ENCODE measurements around the gene PSORS1C1.
A peak's percentile ranks its signal among the peaks of the same experiment; 100 is the strongest.

Gene PSORS1C1

DNA sequence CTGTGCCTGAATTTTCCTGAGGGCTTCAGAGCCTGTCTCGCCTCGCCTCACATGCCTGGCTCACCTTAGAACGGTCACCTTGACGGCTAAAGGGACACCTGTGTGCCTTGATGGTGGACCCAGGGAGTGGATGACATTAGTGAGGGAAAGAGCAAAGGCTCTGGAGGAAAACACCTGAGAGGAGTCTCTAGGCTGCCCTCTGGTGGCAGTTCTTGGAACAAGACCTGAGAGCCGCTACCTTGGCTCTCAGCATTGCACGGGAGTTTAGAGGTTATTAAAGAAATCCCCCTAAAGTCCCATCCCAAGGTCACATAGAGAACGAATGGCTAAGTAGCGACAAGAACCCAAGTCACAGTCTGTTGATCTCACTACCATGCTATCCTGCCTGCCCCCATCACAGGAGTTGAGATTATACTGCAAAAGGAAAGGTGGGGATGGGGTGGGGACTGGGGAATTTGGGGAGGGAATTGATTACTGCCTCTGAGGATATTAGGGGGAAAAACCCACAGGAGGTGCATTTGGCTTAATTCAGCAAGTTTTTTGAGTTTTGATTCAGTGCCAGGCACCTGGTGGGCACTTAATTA lies 13.6 kb downstream of the PSORS1C1 start:
- peak; percentile 62 for DNase-seq

GRCh38 chr6:31129130-31129529 lies 14.5 kb downstream of the PSORS1C1 start:
- DNase-seq: no peak

GRCh38 chr6:31130751-31131150 lies 16.2 kb downstream of the PSORS1C1 start:
- DNase-seq: no peak

- DNase-seq: no peak
These were observed 17.0 kb downstream of the PSORS1C1 start for GRCh38 chr6:31131595-31131994.

DNA sequence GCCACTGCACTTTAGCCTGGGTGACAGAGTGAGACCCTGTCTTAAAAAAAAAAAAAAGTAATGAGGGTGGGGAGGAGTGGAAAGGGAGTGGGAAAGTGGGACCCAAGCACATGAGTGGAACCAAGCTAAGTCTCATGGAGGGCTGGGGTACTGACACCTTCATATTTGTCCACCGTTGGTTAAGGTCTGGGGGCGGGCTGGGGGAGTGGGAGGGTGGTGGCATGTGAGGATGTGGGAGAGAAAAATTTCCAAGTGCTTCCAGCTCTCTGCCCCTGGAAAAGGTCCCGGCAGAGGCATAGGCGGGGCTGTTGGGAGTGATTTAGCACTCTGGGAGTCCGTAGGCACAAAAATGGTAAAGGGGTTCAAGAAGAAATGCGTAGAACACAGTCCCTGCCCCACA lies 18.2 kb downstream of the PSORS1C1 start:
- DNase-seq: no peak

- DNase-seq: no peak
These were observed 21.1 kb downstream of the PSORS1C1 start for GRCh38 chr6:31135710-31136109.

GRCh38 chr6:31138982-31139381 lies 24.4 kb downstream of the PSORS1C1 start, which contains the start of gene PSORS1C2:
Gene PSORS1C2 (minus strand): TSS chr6:31139066. CDS start chr6:31139026, 40 bp downstream.
- no peak for DNase-seq

DNA sequence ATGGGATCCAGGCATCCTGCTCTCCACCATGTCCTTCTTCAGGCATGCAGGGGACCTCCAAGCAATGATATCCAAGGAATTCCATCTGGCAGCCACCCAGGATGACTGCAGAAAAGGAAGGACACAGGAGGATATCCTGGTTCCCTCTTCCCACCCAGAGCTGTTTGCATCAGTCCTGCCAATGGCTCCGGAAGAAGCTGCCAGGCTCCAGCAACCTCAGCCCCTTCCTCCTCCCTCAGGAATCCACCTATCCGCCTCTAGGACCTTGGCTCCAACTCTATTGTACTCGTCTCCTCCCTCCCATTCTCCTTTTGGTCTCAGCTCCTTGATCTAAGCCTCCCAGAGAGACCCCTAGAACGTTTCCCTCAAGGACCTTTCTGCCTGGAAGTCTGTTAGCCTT lies 25.0 kb downstream of the PSORS1C1 start:
- DNase-seq: no peak

DNA sequence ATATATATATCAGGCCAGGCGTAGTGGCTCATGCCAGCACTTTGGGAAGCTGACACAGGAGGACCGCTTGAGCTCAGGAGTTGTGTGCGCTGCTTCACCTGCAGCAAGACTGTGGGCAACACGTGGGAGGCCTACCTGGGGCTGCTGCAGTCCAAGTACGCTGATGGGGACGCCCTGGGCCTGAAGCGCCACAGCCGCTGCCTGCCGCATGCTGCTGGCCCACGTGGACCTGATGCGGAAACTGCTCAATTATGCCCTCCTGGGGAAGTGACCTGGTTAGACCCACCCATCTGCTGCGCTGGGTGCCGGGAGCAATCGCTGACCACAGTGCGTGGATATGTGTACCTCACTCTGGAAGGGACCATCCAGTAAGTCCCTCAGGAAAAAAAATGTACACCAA lies 26.0 kb downstream of the PSORS1C1 start:
- DNase-seq: no peak

GRCh38 chr6:31142361-31142761 lies 27.8 kb downstream of the PSORS1C1 start:
- no peak for DNase-seq

DNA sequence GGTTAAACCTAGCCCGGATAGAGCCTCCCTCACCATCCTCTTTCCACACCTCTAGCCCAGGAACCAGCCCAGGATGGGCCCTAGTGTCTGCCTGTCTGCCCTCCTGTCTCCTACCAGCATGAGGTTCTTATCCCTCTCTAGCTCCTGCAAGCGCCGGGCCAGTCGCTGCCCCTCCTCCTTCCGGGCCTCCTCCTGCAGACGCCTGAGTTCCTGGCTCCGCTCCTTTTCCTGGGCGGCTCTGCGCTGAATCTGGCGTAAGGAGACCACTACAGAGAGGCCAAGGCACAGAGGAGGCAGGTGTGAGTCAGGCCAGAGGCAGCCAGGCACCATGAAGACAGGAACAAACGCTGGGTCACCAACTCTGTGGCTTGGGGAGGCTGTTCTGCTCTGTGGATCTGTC lies 28.5 kb downstream of the PSORS1C1 start:
- DNase-seq: no peak

GRCh38 chr6:31144296-31144969 lies 29.8 kb downstream of the PSORS1C1 start:
- DNase-seq: no peak

- DNase-seq: no peak
These were observed 30.4 kb downstream of the PSORS1C1 start for GRCh38 chr6:31144970-31145340.

- DNase-seq: no peak
These were observed 30.8 kb downstream of the PSORS1C1 start for GRCh38 chr6:31145386-31145785.

DNA sequence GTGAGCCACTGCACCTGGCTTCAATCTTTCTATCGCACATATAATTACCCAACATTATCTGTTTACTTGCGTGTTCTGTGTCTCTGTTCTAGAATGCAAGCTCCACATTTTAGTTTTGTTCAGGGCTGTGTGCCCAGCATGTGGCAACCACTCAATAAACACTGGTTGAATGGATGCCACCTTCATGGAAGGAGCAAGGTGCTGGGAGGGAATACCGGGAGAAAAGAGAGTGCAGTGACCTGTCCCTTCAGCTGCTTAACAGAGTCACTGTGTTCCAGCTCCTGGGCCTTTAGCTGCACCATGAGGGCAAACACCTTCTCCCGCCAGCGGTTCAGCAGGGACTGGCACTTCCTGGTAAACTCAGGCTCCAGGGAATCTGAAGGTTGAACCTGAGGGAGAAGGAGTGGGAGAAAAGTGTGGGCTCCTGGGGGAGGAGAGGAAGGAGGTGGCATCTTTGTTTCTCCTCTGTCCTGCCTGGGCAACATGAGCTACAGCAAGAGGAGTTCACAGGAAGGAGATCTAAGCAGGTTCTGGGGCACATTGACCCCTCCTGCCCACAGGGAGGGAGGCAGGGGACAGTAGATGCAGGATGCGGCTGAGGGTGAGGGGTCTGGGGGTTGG lies 35.3 kb downstream of the PSORS1C1 start:
- no peak for DNase-seq

DNA sequence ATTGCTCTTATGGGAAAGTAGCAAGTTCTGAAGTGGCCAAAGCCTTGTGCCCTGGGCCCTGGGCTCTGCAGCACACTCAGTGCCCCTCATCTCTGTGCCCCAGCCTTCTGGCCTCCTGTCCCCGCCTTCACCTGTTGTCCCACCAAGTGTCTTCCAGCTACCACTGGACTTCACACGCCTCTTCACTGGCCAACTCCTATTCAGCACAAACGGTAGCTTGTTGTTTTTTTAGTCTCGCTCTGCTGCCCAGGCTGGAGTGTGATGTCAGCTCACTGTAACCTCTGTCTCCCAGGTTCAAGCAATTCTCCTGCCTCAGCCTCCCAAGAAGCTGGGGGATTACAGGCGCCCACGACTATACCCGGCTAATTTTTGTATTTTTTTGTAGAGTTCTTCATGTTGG lies 38.2 kb downstream of the PSORS1C1 start:
- DNase-seq: no peak

DNA sequence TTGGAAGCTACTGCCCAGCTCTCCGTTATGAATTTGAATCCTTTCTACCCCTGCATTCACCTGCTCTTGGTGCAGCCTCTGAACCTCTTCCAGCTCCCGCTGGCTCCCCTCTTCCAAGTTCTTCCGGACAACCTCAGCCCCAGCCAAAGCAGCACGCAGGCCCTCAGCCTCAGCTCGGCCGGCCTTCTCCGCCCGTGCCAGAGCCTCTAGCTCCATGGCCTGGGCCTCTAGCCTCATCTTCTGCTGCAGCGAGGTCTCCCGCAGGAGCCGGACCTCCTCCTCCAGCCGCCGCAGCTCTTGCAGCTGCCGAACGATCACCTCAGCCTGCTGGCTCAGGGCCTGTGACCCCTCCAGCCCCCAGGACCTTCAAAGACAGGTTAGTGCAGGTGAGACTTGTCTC lies 39.8 kb downstream of the PSORS1C1 start:
- DNase-seq: no peak

- no peak for DNase-seq
These were observed 42.0 kb downstream of the PSORS1C1 start for GRCh38 chr6:31156641-31157040.

- DNase-seq: no peak
These were observed 43.0 kb downstream of the PSORS1C1 start, which contains the start of gene CCHCR1 for GRCh38 chr6:31157513-31158139. Gene CCHCR1 (minus strand): TSS chr6:31157802. CDS start chr6:31157600, 202 bp downstream.

- peak; percentile 99 for DNase-seq
These were observed 43.7 kb downstream of the PSORS1C1 start, which contains the start of gene TCF19 for GRCh38 chr6:31158140-31158862. Gene TCF19 (plus strand): TSS chr6:31158589. CDS start chr6:31159470, 881 bp downstream.

- DNase-seq: peak; percentile 15
These were observed 44.6 kb downstream of the PSORS1C1 start for GRCh38 chr6:31158863-31159855.

Measured in stimulated activated naive CD4-positive, alpha-beta T cell treated with Interleukin-2 at 50 U/mL for 16 hours (primary cell).